Activated CD4-positive, alpha-beta T cell treated with anti-CD3 and anti-CD28 coated beads, Interleukin-2, amount 10 ng/mL, durations not matched to agents 24 days and 14 days (primary cell): ENCODE data around the gene WDFY4. TPM values are rescaled to one million over a fixed set of nuclear protein-coding genes. Genes with fewer than 3 reads are reported as not detected.

Source experiments
- DNase-seq: peaks from one replicate; pipeline ENCODE4 v3.0.0; 2022
- H3K27ac Mint-ChIP-seq: one replicate; pipeline ENCODE4 v1.8.0; 2022; ENCODE audit warnings: mild to moderate bottlenecking, mixed read lengths
- H3K27me3 Mint-ChIP-seq: one replicate; pipeline ENCODE4 v1.8.0; 2022; ENCODE audit warnings: mixed read lengths
- H3K36me3 Mint-ChIP-seq: one replicate; pipeline ENCODE4 v1.8.0; 2022; ENCODE audit warnings: low read depth, mild to moderate bottlenecking, mixed read lengths
- H3K4me1 Mint-ChIP-seq: one replicate; pipeline ENCODE4 v1.8.0; 2021; ENCODE audit warnings: mixed read lengths
- H3K4me3 Mint-ChIP-seq: one replicate; pipeline ENCODE4 v1.8.0; 2022; ENCODE audit warnings: mild to moderate bottlenecking, moderate library complexity, mixed read lengths
- H3K9me3 Mint-ChIP-seq: one replicate; pipeline ENCODE4 v1.8.0; 2021; ENCODE audit warnings: mixed read lengths
- intact Hi-C: fragments of 100-400 bp; cut with micrococcal nuclease; formaldehyde crosslinking; loops from one replicate; pipeline ENCODE4 v1.15.1; 2023
- total RNA-seq: library from RNA; stranded (reverse); gene quantifications from 2 replicates; pipeline ENCODE4 v1.2.3, GENCODE V29; 2022

Gene WDFY4
- total RNA-seq, 1 donor from 2014 or later, result 0.05 TPM

DNA sequence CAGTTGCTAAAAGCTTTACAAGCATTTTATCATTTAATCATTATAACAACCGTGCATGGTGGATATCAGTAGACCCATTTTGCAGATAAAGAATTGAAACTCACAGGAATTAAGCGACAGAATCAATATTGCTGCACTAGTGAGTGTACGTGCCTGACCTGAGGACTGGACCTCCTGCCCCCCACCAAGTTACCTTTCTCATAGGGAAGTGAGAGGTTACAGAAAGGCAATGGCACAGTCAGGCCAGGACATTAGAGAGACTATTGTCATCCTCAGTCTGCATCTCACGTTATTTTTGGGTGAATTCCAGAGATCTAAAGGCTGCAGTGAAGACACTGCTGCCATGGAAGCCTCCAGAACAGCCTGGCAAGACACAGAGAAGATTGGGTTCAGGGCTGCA, 80.9 kb downstream of the WDFY4 start:
- DNase-seq, result no peak

DNA sequence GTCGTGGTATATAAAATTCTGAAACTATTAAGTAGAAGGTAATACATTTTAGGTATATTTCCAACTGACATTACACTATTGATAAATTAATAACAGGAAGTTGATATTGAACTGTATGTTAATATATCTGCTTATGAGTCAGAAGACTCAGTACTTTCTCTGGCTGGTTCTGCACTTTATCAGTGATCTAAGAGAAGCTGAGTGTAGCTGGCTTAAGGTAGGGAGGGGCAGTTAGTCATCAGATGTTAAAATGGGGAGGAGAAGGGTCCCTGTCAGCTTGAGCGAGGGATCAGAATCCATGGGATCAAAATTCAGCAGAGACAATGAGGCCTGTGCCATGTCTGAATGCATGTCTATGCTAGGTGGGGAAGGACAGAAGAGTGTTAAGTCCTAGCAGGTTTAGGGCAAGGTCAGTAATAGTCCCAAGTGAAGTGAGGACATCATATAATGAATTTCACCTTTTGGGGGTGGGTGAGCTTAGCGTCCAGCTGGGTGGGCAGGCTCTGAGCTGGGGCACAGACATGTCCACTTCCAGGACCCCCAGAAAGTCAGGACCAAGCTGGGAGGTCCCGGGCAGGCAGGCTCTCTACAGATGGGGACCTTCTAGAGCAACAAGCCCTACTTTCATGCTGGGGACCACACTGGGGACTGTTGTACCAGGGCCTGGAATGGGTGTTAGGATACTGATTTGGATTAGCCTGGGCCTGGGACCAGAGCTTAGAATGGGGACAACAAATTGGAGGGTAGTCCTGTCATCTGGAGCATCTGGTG, 82.9 kb downstream of the WDFY4 start:
- H3K27ac Mint-ChIP-seq, result no peak overlapping the region
- H3K4me1 Mint-ChIP-seq, result no peaks in the 10 kb centered on the region
- intact Hi-C loops, result no loop called here
- H3K9me3 Mint-ChIP-seq, result no peaks in the 10 kb centered on the region
- H3K4me3 Mint-ChIP-seq, result no peak overlapping the region
- no peak for DNase-seq
- peaks cover 2% of the 10 kb centered on the region for H3K27me3 Mint-ChIP-seq
- H3K36me3 Mint-ChIP-seq, result no peaks in the 10 kb centered on the region

More for the DNA sequence above, 80.9 kb downstream of the WDFY4 start:
- Mint-ChIP-seq H3K4me1 (no peaks in the 10 kb centered on the region), H3K36me3 (no peaks in the 10 kb centered on the region), H3K27ac (no peak overlapping the region), H3K4me3 (no peak overlapping the region), H3K9me3 (no peaks in the 10 kb centered on the region), H3K27me3 (peaks cover 2% of the 10 kb centered on the region)
- intact Hi-C loops, result no loop called here

DNA sequence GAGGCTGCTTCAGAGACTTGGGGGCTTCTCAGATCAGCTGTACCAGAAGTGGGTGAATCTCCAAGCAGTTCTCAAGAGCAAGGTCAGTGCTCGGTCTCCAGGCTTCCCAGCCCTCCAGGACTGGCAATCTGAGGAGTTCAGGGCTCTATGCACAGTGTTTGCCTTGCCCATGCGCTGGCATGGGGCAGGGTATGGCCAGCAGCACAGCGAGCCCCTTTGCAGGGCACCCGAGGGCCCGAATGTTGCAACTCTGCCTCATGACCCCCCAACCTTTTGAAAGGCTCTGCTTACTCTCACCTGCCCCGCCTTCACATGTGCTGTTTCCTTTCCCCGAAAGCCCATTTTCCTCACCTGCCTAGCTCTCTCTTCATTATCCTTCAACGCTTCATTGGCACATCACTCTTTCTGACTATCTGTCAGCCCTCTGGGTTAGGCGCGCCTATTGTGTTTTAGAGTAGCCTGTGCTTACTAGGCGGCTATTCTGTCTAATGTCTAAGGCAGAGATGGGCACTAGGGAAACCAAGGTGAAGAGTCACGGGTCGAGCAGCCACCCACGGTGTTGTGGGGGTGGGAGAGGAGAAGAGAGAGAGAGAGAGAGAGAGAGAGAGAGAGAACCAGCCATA, 83.6 kb downstream of the WDFY4 start:
- intact Hi-C loops, result no loop called here
- H3K4me3 Mint-ChIP-seq, result no peak overlapping the region
- peaks cover 2% of the 10 kb centered on the region for H3K27me3 Mint-ChIP-seq
- no peak overlapping the region for H3K27ac Mint-ChIP-seq
- no peaks in the 10 kb centered on the region for H3K9me3 Mint-ChIP-seq
- H3K4me1 Mint-ChIP-seq, result no peaks in the 10 kb centered on the region
- H3K36me3 Mint-ChIP-seq, result no peaks in the 10 kb centered on the region
- DNase-seq, result peak; percentile 46

DNA sequence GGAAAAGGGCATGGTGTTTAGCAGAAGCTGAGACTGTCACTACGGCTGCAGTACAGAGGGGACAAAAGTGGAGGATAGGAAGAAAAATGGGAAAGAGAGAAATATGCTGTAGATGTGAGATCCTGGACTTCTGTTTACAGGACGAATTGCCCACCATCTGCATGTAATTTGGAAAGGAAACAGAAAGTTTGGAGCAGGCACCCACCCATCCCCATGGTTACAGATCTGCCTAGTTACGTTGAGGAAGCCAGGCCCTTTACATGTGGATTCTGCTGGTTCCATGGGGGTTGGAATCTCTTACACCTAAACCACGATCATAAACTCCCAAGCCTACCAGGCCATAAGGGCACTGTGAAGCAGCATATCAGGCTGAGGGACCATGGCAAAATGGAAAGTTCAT, 84.3 kb downstream of the WDFY4 start:
- no peaks in the 10 kb centered on the region for H3K9me3 Mint-ChIP-seq
- no peaks in the 10 kb centered on the region for H3K4me1 Mint-ChIP-seq
- H3K27ac Mint-ChIP-seq, result no peak overlapping the region

DNA sequence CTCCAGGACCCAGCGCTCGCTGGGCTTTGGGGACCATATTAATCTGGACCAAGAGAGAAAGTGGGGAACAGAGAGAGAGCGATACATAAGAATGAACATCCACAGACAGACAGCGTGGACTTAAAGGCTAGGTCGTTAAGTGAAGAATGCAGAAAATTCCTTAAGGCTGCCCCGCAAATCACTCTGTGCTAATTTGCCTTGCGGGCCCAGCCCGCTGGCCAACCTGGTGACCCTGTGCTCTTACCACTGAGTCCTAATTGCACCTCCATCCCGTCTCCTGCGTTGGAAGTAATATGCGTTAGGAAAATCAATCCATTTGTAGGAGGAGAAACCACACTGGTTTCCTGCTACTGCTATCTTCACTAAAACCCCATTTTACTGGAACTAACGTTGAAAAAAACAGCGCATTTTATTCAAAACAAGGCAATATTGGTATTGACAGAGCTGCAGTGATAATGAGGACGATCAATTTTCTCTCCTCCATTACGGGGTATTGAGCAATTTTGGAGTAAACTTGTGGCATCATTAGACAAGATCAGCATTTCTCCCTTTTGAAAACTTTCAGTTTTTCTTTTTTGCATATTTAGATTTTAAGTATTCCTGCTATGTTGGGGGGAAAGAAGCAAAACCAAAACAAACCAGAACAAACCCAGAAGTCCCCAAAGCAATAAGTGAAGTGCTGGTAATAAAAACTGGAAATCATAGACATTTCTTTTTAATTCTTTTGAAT, 85.2 kb downstream of the WDFY4 start:
- H3K27ac Mint-ChIP-seq, result no peak overlapping the region
- H3K27me3 Mint-ChIP-seq, result peaks cover 2% of the 10 kb centered on the region
- H3K4me3 Mint-ChIP-seq, result no peak overlapping the region
- peak; percentile 26 for DNase-seq
- intact Hi-C loops, result no loop called here
- no peaks in the 10 kb centered on the region for H3K4me1 Mint-ChIP-seq
- no peaks in the 10 kb centered on the region for H3K9me3 Mint-ChIP-seq
- H3K36me3 Mint-ChIP-seq, result no peaks in the 10 kb centered on the region

More for the DNA sequence above, 84.3 kb downstream of the WDFY4 start:
- H3K27me3 Mint-ChIP-seq, result peaks cover 2% of the 10 kb centered on the region
- no peaks in the 10 kb centered on the region for H3K36me3 Mint-ChIP-seq
- no peak for DNase-seq
- intact Hi-C loops, result no loop called here
- no peak overlapping the region for H3K4me3 Mint-ChIP-seq

DNA sequence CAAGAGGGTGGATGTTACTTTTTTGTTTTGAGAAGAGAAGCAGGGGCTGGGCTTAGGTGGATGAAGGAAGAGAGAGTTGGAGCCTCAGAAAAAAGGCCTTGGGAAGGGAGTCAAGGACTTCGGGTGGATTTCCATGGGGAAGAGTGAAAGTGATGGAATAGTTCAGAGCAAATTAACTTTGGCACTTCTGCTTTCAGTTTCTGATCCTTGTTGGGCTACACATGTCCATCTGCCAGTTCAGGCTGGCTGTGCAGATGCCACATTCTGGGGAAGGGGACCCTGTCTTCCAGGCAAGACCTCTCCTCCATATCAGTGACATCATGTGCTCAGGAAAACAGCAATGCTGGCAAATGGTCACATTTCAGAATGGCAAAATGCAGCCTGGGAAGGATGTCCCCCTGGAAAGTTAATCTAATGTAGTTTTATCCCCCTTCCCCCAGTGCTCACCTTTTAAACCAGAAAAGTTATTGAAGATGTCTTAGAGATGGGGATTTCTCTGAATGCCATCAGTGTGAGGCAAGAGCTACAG, 86.0 kb downstream of the WDFY4 start:
- intact Hi-C loops, result no loop called here
- no peaks in the 10 kb centered on the region for H3K4me1 Mint-ChIP-seq
- H3K9me3 Mint-ChIP-seq, result no peaks in the 10 kb centered on the region
- H3K4me3 Mint-ChIP-seq, result no peak overlapping the region
- DNase-seq, result no peak
- H3K36me3 Mint-ChIP-seq, result no peaks in the 10 kb centered on the region
- H3K27ac Mint-ChIP-seq, result no peak overlapping the region
- no peaks in the 10 kb centered on the region for H3K27me3 Mint-ChIP-seq

DNA sequence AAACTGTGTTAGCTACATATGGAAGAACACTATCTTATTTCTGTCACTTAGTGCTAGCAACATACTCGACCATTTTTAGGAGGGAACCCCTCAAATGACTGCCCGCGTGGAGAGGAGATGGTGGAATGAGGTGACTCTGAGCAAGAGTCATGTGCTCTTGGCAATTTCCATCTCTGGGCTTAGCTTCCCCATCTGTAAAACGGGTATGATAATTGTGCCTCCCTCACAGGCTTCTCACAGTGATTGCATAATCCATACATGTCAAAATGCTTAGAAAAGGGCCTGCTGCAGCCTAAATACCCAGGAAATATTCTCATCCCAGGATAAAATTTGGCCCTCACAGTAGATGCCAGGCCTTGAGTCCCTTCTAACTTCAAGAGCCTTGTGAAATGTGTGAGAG, 86.6 kb downstream of the WDFY4 start:
- Mint-ChIP-seq H3K27me3 (no peaks in the 10 kb centered on the region), H3K27ac (no peak overlapping the region), H3K9me3 (no peaks in the 10 kb centered on the region), H3K36me3 (no peaks in the 10 kb centered on the region), H3K4me3 (no peak overlapping the region), H3K4me1 (no peaks in the 10 kb centered on the region)
- intact Hi-C loops, result no loop called here
- DNase-seq, result peak; percentile 26

DNA sequence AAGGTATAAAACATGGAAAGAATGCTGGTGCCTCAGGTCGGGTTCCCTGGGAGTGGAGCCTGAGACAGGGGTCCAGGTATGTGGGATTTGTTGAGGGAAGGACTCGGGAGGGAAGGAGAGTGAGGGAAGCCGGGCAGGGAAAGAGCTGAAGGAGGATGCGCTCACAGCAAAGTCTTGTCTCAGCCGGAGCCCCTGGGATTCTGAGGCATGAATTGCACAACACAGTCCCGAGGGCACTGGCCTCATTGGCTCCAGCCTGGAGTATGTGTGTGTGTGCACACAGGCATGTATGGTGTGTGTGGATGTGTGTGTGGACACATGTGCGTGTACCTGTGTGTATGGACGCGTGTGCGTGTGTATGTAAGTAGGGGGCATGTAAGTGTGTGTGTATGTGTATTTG, 87.4 kb downstream of the WDFY4 start:
- intact Hi-C loops, result no loop called here
- DNase-seq, result no peak
- no peaks in the 10 kb centered on the region for H3K36me3 Mint-ChIP-seq
- no peak overlapping the region for H3K27ac Mint-ChIP-seq
- no peaks in the 10 kb centered on the region for H3K9me3 Mint-ChIP-seq
- H3K27me3 Mint-ChIP-seq, result no peaks in the 10 kb centered on the region
- no peaks in the 10 kb centered on the region for H3K4me1 Mint-ChIP-seq
- H3K4me3 Mint-ChIP-seq, result no peak overlapping the region

DNA sequence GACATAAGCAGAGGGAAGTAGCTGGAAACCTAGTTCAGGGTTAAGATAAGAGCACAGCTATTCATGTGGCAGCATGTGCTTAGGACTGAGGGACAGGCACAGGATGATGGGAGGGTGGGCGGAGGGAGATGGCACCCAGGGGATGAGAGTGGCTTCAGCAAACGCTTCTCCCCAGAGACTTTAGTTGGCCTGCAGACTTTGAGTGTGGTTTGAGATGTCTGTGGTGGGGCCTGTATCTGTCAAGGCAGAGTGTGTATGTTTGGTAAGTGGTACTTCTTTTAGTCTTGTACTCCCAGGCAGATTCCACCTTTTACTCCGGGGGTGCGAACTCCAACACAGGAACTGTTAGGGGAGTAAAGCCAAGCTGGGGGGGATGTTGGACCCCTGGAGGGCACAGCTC, 88.9 kb downstream of the WDFY4 start:
- H3K4me1 Mint-ChIP-seq, result no peaks in the 10 kb centered on the region
- intact Hi-C loops, result no loop called here

DNA sequence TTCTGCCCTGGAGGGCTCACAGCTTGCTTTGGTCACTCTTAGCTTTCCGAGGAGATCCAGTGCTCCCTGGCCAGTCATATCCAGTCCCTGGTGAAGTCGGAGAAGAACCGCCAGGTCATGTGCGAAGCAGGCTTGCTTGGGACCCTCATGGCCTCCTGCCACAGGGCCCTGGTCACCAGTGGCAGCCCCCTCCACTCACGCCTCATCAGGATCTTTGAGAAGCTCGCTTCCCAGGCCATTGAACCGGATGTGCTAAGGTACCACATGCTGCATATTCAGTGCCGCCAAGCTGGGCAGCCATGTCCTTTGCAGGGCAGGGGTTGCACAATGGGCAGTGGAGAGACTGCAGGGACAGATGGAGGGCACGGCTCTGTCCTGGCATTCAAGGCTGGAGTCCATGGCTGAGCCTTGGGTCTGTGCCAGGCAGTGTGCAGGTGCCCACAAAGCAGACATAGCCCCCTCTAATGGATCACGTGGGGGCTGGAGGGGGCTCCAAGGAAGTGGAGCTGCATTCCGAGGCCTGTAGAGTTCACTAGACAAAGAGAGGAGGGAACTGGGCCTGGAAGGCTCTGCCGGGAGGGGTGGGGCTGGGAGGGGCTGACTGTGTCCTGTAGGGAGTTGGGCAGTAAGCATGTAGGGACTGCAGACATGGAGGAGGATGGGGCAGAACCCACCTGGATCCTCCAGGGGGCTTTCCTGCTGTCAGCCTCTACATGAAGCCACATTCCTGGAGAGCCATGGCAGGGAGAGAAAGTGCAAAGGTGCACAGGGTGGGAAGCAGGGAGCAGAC, 89.9 kb downstream of the WDFY4 start:
- Mint-ChIP-seq H3K27me3 (no peaks in the 10 kb centered on the region), H3K36me3 (no peaks in the 10 kb centered on the region), H3K27ac (no peak overlapping the region), H3K4me1 (no peaks in the 10 kb centered on the region), H3K4me3 (no peak overlapping the region), H3K9me3 (no peaks in the 10 kb centered on the region)
- intact Hi-C loops, result no loop called here
- DNase-seq, result no peak

More for the DNA sequence above, 88.9 kb downstream of the WDFY4 start:
- no peak for DNase-seq
- H3K9me3 Mint-ChIP-seq, result no peaks in the 10 kb centered on the region
- H3K27ac Mint-ChIP-seq, result no peak overlapping the region
- H3K36me3 Mint-ChIP-seq, result no peaks in the 10 kb centered on the region
- no peaks in the 10 kb centered on the region for H3K27me3 Mint-ChIP-seq
- H3K4me3 Mint-ChIP-seq, result no peak overlapping the region

DNA sequence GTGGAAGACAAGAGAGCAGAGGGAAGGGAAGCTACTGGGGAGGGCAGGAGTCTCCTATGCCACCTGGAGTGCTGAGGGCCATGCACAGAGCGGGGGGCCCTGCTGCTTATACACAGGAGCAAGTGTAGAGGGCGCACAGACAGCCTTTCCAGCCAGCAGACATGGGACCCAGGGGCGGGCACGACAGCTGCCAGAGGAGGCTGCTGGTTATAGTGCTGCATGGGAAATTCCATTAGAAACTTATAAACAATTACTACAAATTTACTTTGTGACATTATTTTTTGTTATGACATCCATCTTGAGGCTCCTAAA, 90.5 kb downstream of the WDFY4 start:
- no peak overlapping the region for H3K4me3 Mint-ChIP-seq
- H3K4me1 Mint-ChIP-seq, result no peaks in the 10 kb centered on the region
- H3K36me3 Mint-ChIP-seq, result no peaks in the 10 kb centered on the region
- no peaks in the 10 kb centered on the region for H3K9me3 Mint-ChIP-seq
- intact Hi-C loops, result no loop called here
- H3K27ac Mint-ChIP-seq, result no peak overlapping the region
- H3K27me3 Mint-ChIP-seq, result no peaks in the 10 kb centered on the region
- DNase-seq, result no peak

DNA sequence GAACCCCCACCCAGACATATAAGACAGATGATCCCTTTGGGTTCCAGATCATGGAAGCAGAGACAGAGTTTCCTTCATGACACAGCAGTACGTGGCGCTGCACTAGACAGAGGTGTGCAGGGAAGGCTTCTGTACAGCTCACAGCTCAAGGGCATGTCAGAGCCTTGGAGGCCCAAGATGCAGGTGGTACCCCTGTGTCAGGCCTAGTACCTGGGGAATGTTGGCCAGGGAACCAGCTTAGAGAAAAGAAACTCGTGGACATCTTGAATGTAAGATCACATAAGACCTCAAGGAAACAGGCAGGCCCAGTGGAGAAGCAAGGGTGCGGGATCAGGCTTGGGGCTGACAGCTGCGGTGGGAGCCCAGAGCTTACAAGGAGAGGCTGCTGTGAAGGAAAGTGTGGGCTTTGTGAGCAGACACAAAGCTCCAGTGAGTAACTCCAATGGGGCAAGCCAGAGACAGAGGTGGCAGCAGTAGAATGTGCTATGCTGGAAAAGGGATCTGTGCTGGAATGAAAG, 91.4 kb downstream of the WDFY4 start:
- Mint-ChIP-seq H3K4me1 (no peaks in the 10 kb centered on the region), H3K27ac (no peak overlapping the region), H3K36me3 (no peaks in the 10 kb centered on the region), H3K27me3 (no peaks in the 10 kb centered on the region), H3K9me3 (no peaks in the 10 kb centered on the region), H3K4me3 (no peak overlapping the region)
- DNase-seq, result no peak
- intact Hi-C loops, result no loop called here

DNA sequence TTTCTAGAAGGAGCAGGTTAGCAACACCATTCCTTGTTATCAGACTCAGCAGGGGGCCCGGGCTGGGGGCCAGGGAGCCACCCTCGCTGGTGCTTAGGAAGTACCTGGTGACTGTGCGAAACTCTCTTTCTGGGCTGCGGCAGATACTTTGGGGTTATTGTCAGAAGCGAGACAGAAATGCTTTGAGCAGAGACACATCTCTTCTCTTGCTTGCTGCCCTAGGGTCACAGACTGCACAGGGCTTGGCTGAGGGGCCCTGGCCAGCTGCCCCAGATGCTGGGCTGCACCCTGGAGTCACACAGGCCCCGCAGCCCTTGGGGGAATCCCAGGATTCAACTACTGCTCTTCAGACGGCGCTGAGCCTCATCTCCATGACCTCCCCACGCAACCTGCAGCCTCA, 91.9 kb downstream of the WDFY4 start:
- no peak for DNase-seq
- no peaks in the 10 kb centered on the region for H3K27me3 Mint-ChIP-seq
- H3K27ac Mint-ChIP-seq, result no peak overlapping the region
- no peaks in the 10 kb centered on the region for H3K4me1 Mint-ChIP-seq
- intact Hi-C loops, result no loop called here
- H3K36me3 Mint-ChIP-seq, result no peaks in the 10 kb centered on the region
- no peak overlapping the region for H3K4me3 Mint-ChIP-seq
- H3K9me3 Mint-ChIP-seq, result no peaks in the 10 kb centered on the region
